Stimulated activated CD4-positive, alpha-beta T cell treated with anti-CD3 and anti-CD28 coated beads, Interleukin-15, amount 100 ng/mL, for 1 hour (primary cell): ENCODE results near the gene APLNR.
A peak's percentile ranks its signal among the peaks of the same experiment; 100 is the strongest.
"Not testable (repeated sequence)": the region's sequence is repeated elsewhere in the genome, so short reads cannot be mapped to it uniquely, and the experiment has no call there.

ENCODE experiments used
- DNase-seq, 2 donors: peaks; one replicate each; pipeline ENCODE4 v3.0.0-alpha.2; 2020; ENCODE audit warnings: low read depth in 1 of 2, low spot score in 1 of 2

Gene APLNR

DNA sequence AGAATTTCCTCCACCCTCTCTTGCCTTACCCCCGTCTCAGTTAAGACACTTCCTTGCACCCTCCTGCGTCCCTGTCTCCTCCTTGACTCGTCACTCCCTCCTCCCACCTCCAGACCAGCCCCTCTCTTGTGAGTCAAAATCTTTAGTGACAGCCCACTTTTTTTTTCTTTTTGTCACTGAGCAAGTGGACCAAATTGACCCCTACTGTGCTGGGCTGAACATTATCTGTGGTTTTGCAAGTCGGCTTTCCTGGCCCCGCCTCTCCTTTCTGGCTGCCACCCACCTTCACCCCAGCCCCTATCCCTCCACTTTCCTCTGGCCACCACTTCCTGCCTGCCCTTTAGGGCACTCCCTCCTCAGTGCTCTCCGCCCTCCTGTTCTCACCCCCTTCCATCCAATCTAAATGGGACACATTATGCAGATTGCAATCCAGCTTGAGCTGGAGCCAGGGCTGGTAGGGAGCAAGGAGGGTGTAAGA lies at the start of gene APLNR:
Gene APLNR (minus strand): TSS at position 47 of the 478 bp plus-strand sequence. CDS start 246 bp downstream, outside the sequence.
- no peak for DNase-seq

DNA sequence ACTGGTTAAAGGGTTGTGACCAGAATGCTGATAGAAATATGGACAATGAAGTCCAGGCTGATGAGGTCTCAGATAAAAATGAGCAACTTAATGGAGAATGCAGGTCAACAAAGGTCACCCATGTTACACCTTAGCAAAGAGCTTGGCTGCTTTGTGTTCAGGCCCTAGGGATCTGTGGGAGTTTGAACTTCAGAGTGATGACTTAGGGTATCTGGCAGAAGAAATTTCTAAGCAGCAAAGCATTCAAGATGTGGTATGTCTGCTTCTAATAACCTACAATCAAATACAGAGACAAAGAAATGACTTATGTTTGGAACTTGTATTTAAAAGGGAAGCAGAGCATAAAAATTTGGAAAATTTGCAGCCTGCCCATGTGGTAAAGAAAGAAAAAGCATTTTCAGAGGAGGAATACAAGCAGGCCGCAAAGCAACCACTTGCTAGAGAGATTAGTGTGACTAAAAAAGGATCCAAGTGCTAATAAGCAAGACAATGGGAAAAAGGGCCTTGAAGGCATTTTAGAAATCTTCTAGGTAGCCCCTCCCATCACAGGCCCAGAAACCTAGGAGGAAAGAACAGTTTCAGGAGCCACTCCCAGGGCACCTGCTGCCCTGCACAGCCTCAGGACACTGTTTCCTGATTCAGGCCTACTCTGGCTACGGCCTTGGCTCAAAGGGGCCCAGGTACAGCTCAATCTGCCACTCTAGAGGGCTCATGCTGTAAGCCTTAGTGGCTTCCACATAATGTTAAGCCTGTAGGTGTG lies 46.4 kb upstream of the APLNR start:
- no peak for DNase-seq

DNA sequence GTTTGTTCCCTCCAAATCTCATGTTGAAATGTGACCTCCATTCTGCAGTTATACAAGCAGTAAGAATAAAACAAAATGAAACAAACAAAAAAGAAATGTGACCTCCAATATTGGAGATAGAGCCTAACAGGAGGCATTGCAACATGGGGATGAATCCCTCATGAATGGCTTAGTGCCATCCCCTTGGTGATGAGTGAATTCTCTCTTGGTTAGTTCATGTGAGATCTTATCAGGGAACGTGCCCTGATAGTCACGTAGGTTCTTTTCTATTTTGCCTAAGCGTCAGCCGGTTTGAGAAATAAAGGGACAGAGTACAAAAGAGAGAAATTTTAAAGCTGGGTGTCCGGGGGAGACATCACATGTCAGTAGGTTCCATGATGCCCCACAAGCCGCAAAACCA lies 44.5 kb upstream of the APLNR start:
- DNase-seq: not testable (repeated sequence)

DNA sequence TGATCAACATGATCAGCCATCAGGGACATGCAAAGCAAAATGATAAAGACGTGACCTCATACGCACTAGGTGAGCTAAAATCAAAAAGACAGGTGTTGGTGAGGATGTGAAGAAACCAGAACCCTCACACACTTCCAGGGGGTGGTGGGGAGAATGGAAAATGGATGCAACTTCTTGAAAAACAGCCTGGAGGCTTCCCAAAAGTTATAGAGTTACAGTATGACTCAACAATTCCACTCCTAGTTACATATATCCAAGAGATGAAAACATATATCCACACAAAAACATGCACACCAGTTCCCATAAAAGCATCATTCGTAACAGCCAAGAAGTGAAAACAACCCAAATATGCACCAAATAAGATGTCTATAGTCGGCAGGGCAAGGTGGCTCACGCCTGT lies 42.1 kb upstream of the APLNR start:
- DNase-seq: no peak

DNA sequence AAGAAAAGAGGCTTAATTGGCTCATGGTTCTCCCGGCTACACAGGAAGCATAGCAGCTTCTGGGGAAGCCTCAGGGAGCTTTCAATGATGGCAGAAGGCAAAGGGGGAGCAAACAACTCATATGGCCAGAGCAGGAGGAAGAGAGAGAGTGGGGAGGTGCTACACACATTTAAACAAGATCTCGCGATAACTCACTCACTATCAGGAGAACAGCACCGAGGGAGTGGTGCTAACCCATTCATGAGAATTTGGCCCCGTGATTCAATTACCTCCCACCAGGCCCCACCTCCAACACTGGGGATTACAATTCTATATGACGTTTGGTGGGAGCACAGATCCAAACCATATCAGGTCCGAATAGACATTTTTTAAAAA lies 41.7 kb upstream of the APLNR start:
- no peak for DNase-seq

DNA sequence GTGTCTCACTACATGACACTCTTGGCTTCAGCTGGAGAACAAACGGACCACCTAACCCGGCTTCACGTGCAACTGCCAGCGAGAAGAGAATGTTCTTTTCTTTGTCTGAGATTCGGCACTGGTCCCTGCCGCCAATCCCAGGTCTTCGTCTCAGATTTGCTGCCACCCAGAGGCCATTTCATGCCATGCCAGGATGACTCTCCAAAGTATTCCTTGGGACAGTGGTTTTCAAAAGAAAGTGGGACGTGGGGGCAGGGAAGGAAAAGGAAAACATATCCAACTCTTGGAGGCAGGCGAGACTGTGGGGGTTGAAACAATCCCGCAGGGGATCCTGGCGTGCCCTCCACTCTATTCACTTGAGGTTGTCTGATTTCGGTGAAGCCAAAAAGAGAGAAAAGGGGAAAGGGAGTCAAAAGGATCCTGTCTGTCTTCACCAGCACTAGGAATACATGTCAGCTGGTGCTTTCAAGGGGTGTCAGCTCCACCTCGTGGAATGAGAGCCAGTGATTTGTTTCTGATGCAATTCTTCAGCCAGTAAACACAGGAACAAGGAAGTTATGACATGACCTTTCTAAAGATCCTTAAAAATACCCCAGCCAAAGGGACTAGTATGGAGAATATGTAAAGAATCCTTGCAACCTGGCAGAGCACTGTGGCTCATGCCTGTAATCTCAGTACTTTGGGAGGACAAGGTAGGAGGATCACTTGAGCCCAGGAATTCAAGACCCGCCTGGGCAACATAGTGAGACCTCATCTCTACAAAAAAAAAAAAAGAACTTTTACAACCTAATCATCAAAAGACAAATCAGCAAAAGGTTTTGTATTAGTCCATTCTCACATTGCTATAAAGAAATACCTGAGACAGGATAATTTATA lies 41.0 kb upstream of the APLNR start:
- peak in 1 of 2 donors; percentile 8 for DNase-seq

DNA sequence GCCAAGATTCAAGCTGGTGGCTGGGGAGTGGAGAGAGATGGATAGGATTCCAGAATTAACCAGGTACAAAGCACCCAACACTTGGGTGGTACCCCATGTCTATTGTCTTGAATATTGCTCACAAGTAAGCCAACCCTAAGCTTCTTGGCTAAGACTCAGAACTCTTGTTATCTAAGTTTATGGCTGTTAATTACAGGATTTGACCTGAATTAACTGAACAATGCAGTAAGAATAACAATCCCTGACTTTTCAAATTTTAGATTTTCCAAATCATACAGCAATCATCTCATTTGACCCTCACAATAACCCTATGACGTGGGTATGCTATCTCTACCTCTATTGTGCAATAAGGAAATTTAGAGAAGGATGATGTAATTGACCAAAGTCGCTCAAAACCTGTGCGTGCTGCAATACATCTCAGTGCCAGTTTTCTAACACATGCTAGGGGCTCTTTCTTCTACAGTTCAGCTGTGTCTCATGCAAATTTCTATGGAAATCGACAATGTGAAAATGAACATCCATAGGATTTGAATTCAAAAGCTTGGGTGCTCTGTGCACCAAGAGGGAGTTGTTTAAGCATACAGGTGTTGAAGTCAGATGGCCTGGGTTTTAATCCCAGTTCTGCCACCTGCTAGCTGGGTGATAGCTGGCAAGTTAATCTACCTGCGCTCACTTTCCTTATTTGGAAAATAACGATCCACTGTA lies 40.1 kb upstream of the APLNR start:
- DNase-seq: no peak

DNA sequence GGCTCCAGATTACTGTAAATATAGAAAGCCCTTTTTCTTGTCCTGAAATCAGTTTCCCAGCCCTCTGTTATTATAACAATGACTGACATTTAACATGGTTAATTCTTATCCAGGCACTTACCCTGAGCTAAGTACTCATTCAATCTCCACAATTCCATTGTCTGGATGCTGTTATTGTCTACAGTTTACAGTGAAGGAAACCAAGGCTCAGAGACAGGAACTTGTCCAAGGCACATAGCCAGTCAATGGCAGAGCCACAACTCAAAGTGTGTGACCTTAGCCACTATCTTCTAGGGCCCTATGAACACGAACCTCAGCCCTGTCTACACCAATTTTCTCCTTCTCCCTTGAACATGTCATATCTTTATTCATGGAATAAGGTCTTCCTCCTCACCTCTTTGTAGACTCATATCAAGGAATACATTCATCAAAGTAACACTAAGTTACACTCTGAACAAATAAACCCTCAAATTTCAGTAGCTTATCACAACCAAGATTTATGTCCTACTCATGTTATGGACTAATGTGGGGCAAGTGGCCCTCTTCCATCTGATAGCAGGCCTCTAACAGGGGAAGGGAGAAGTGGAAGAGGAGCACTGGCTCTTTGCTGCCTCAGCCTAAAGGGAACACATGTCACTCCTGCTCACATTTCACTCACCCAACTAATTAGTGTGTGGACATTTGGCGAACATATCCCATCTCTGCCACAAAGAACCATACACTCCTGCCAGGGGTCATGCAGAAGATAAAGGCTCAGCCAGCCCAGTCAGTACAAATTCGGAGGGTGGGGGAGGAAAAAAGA lies 39.3 kb upstream of the APLNR start:
- no peak for DNase-seq

DNA sequence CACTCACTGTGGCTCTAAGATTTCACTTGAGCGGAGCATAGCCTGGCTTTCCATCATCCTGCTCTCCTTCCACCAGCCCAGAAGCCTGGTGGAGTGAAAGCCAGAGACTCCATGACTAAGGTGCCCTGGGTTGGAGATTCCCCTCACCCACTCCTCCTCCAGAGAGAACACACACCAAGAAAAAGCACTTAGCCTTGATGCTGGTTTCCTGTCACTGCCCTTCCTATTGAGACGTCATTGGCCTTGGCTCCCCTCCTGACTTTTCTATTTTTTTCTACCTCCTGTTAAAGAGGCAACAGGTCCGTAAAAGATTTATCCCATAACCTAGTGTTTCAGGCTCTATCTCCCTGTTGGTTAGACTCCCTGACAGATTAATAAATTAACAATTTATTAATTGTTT lies 38.5 kb upstream of the APLNR start:
- DNase-seq: no peak

DNA sequence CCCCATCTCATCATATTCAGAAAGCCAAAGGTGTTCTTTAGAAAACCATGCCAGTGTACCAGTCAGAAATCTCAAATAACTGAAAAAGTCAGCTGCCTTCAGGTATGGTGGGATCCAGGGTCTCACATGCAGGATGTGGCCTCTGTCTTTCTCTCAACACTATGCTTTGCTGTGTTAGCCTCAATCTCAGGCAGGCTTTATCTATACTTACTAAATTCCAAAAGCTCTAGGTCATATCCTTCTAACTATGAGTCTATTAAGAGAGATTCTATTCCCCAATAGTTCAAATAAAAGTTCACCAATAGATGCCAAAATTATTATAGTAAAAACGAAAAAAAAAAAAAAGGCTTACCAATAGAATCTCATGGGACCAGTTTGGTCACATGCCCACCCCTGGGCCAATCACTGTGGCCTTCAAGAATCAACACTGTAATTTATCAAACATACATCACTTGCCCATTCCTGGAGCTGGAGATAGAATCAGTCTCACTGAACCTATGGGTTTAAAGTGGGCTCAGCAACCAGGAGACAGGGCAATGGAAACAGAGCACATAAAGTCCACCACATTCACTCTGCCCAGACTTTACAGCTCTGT lies 38.0 kb upstream of the APLNR start:
- no peak for DNase-seq

DNA sequence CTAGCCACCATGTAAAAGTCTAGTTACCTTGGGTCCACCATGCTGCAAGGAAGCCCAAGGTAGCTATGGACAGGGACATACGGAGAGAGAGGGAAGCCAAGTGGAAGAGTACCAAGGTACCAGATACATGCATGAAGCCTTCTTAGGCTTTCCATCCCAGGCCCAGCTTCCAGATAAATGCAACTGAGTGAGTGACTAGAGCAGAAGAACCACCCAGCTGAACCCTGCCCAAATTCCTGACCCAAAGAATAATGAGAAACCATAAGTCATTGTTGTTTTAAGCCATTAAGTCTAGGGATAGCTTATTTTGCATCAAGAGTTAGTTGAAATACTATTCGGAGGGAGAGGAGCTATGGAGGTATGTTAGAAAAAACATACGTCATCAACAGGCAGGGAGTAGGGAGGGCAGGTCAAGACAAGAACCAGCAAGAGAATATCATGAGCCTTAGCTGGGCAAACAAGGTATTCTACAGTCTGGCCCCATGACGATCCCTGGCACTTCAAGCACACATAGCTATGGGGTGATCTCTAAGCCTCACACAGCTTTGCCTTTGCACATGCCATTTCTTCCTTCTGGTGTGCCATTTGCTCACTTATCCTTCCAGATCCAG lies 36.5 kb upstream of the APLNR start:
- no peak for DNase-seq

DNA sequence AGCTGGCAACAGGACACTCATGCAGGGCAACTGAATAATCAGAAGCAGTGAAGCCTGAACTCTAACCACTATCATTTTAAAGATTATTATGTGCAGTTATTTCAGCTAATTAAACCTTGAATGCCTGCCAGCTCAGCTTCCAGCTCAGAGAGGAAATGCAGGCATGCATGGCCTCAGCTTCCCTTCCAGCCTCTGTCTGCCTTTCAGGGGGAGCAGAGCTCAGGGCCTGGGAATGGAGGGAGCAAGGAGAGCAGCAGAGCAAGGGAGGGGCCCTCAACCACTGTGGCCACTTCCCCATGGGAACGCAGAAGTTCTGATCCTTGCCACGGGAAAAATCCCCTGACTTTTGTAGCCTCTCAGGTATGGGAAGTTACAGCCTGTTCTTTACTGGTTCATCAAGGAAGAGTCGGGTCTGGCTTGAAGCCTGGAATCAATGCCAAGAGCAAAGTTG lies 32.5 kb upstream of the APLNR start:
- DNase-seq: no peak

DNA sequence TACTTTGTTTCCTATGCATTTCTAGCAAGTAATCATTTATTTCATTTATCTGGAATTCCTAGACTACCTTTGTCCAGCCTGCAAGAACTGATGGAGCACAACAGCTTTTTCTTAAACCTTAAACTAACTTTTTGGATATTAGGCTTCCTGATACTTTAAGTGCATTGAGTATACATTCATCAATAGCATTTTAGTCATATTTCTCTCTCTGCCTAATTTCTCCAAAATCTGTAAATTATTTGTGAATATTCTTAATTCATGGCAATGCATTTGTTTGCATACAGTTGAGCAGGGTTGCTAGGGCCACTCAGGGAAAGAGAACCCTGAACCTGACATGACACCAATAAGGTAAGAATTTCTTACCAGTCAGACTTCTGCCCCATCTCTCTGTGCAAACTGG lies 29.1 kb upstream of the APLNR start:
- no peak for DNase-seq

DNA sequence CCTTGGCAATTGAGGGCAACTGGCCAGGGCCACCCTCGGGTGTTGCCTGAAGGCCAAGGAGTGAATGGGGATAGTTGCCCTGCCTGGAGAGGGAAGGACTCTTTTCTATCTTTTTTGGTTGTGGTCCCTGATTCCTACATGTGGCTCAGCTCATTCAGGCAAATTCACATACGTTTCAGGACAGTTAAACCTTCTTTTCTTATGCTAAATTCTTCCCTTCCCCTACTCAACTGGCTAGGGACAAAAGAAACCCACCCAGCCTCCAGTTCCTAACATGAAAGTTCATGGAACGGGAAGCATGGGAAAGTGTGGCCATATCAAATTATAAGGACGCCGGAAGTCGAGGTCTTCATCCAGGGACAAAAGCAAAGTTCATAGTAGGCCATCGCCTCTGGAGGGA lies 26.3 kb upstream of the APLNR start:
- no peak for DNase-seq

DNA sequence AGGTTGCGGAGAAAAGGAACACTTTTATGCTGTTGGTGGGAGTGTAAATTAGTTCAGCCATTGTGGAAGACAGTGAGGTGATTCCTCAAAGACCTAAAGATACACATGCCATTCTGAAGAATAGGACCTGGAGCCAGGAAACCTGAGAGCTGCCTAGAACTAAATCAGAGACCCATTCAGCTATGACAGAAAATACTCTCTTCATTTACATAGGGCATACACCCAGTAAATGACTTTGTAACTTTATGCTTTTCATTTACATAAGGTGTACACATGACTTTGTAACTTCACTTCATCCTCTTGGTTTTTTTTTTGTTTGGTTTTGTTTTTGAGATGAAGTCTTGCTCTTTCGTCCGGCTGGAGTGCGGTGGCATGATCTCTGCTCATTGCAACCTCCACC lies 25.1 kb upstream of the APLNR start:
- DNase-seq: no peak

DNA sequence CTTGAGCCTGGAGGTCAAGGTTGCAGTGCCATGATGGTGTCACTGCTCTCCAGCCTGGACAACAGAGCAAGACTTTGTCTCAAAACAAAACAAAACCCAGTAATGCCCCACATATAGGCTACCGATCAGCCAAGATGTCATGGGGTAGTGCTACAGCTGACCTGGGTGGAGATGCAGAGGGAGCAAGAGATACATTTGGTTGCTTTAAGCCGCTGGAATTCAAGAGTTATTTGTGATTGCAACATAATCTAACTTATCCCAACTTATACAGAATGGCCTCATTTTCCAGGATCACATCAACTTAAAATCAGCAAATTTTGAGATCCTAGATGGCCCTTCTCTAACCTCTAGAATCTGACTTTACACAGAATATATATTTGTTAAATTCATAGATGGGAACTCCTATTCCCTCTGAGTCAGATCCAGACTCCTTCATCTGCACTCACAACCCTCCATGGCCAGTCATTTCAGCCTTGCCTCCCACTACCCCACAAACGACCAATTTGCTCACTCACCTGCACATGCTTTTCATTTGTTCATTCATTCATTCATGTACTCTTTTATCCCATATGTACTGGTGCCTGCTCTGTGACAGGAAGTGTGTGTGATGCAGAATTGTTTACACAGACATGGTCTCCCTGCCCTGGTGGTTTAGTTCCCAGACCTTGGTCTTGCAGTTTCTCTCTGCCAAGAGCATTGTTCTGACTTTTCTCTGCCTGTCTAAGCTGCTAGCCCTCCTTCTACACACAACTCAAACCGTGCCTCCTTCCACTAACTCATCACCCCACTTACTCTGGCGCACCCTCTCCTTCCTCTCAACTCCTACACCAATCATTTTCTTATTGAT lies 24.1 kb upstream of the APLNR start:
- no peak for DNase-seq

DNA sequence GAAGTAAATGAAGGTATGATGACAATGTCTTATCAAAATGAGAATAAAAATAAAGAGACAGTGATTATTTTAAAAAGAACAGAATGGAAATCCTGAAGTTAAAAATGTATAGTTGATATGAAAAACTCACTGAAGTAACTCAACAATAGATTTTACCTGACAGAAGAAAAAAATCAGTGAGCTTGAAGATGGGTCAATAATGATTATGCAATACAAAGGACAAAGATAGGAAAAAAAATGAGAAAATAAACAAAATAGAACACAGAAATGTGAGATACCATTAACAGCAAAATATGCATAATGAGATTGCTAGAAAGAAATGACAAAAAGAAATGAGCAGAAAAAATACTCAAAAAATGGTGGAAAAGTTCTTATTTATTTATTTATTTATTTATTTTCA lies 19.1 kb upstream of the APLNR start:
- no peak for DNase-seq

DNA sequence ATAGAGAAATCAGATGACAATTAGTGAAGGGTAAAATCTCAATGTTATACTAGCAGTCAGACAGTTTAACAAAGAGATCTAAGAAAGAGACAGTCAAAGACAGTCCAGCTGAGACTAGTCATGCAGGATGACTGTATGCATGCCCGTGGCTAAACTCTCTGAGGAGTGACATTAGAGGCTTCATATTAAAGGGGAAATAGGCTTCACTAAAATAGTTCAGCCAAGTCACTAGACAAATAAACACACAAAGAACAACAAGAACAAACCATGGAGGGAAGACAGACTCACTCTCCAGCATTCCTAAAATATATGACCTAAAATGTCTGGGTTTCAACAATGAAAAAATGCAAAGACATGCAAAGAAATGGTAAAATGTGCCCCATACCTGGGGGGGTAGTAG lies 18.6 kb upstream of the APLNR start:
- no peak for DNase-seq

DNA sequence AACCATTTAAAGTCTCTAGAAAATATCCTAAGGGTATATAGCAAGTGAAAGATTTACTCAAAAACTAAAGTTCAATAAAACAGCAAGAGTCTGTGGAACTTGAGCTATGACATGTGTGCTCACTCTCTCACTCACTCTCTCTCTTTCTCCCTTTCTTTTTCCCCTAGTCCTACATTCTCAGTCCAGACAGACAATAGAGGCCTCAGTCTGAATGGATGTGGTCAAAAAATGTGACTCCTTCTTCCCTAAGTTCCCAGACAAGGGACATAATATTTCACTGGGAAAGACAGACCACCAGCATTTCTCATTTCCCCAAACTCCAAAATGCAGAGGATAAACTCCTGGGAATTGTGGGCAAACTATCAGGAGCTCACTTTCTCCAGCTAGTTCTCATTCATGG lies 17.6 kb upstream of the APLNR start:
- no peak for DNase-seq
